Endothelial cell of umbilical vein (primary cell): ENCODE measurements around the gene FARP1. TPM values are rescaled to one million over a fixed set of nuclear protein-coding genes. Genes with fewer than 3 reads are reported as not detected.

Experiments used
- BruUV-seq: library from RNA; stranded (reverse); fragments of 400-500 nt; replicated peaks from 2 replicates; lab custom pipeline; 2021; lab: Mats Ljungman, UMichigan
- CTCF ChIA-PET: fragments of 300-600, 350-600 bp; sonication (Branson Sonifier 250); formaldehyde crosslinking; loops from one replicate; lab custom pipeline; 2021; ENCODE audit warnings: antibody characterized with exemption, inconsistent platforms; lab: Charles Lee
- POLR2A ChIA-PET: fragments of 300-600, 350-600 bp; sonication (Branson Sonifier 250); formaldehyde crosslinking; loops from one replicate; lab custom pipeline; 2021; ENCODE audit warnings: antibody characterized with exemption, inconsistent platforms; lab: Charles Lee
- DNase-seq: peaks from one replicate; pipeline ENCODE4 v3.0.0-alpha.2; 2011; ENCODE audit warnings: low read depth, low spot score
- FAIRE-seq: peaks from 2 replicates; lab custom pipeline; 2011; peaks lifted over from hg19 to GRCh38; lab: Jason Lieb, UNC
- H2AFZ ChIP-seq: 2 replicates; pipeline ENCODE4 v1.6.0; 2012; ENCODE audit warnings: low read depth, low read length, control low read depth, inconsistent platforms
- H3K27ac ChIP-seq: 2 replicates; pipeline ENCODE4 v1.5.1; 2011; ENCODE audit warnings: low read depth, mild to moderate bottlenecking, control low read depth, low read length, moderate library complexity; ENCODE audit not compliant: insufficient read depth
- H3K27me3 ChIP-seq, 2 experiments: 2 replicates each; pipeline versions ENCODE4 v1.6.0 to v1.6.1; 2011; ENCODE audit warnings: low read length in 2 of 2, mixed read lengths in 1 of 2; ENCODE audit not compliant: control insufficient read depth in 2 of 2, insufficient read depth in 2 of 2
- H3K36me3 ChIP-seq, 2 experiments: 2 replicates in 1 of 2; 3 replicates in 1 of 2; pipeline ENCODE4 v1.5.1; 2011; ENCODE audit warnings: low read length in 2 of 2, mild to moderate bottlenecking in 1 of 2, moderate library complexity in 1 of 2; ENCODE audit not compliant: control insufficient read depth in 2 of 2, insufficient read depth in 2 of 2; ENCODE audit errors: extremely low read depth in 1 of 2
- H3K4me1 ChIP-seq: 3 replicates; pipeline ENCODE4 v1.5.1; 2011; ENCODE audit warnings: mild to moderate bottlenecking, low read length; ENCODE audit not compliant: control insufficient read depth, insufficient read depth; ENCODE audit errors: extremely low read depth
- H3K4me2 ChIP-seq: 2 replicates; pipeline ENCODE4 v1.6.1; 2011; ENCODE audit warnings: low read length, control low read depth, mixed read lengths; ENCODE audit not compliant: insufficient read depth
- H3K4me3 ChIP-seq, 3 experiments: fragments of 200-600 bp in 1 of 3; sonication (generic), shearing (Covaris generic) in 1 of 3; replicated peaks in 1 of 3; 2 replicates each; pipeline ENCODE4 v1.5.1; 2011 to 2016; ENCODE audit warnings: control low read depth in 3 of 3, low read length in 3 of 3, mild to moderate bottlenecking in 2 of 3, inconsistent platforms in 1 of 3, low read depth in 1 of 3, moderate library complexity in 1 of 3; ENCODE audit not compliant: insufficient read depth in 1 of 3
- H3K79me2 ChIP-seq: 2 replicates; pipeline ENCODE4 v1.6.0; 2012; ENCODE audit warnings: low read length, inconsistent platforms; ENCODE audit not compliant: control insufficient read depth, insufficient read depth
- H3K9ac ChIP-seq: replicated peaks from 2 replicates; pipeline ENCODE3; 2011; ENCODE audit warnings: low read length, control low read depth; ENCODE audit not compliant: insufficient read depth; ENCODE audit errors: extremely low read depth
- H3K9me1 ChIP-seq: replicated peaks from 3 replicates; pipeline ENCODE4 v1.6.0; 2011; ENCODE audit warnings: mild to moderate bottlenecking, low read length; ENCODE audit not compliant: control insufficient read depth, insufficient read depth; ENCODE audit errors: extremely low read depth
- H3K9me3 ChIP-seq: replicated peaks from 2 replicates; pipeline ENCODE4 v1.5.1; 2012; ENCODE audit warnings: low read length, inconsistent platforms; ENCODE audit not compliant: control insufficient read depth, insufficient read depth
- H4K20me1 ChIP-seq: replicated peaks from 2 replicates; pipeline ENCODE3; 2011; ENCODE audit warnings: mild to moderate bottlenecking, low read length; ENCODE audit not compliant: control insufficient read depth, insufficient read depth; ENCODE audit errors: extremely low read depth
- CTCF ChIP-seq, 2 donors: IDR thresholded peaks; 1 replicate in 1 of 2; 2 replicates in 1 of 2; pipeline ENCODE4 v1.5.1; 2011; ENCODE audit warnings: low read length in 2 of 2, mild to moderate bottlenecking in 2 of 2, moderate library complexity in 2 of 2, control low read depth in 1 of 2, inconsistent platforms in 1 of 2, low read depth in 1 of 2; ENCODE audit not compliant: insufficient read depth in 1 of 2; ENCODE audit errors: extremely low read depth in 1 of 2
- EZH2 ChIP-seq: IDR thresholded peaks from 2 replicates; pipeline ENCODE4 v1.6.1; 2012; ENCODE audit warnings: borderline replicate concordance, low read depth, mild to moderate bottlenecking, moderate library complexity, low read length, inconsistent platforms; ENCODE audit not compliant: severe bottlenecking
- FOS ChIP-seq: IDR thresholded peaks from 2 replicates; pipeline ENCODE4 v1.6.1; 2011; ENCODE audit warnings: mild to moderate bottlenecking, low read length, moderate library complexity, borderline replicate concordance; ENCODE audit not compliant: insufficient read depth
- GATA2 ChIP-seq: IDR thresholded peaks from 2 replicates; pipeline ENCODE4 v1.7.0; 2011; ENCODE audit warnings: low read depth, mild to moderate bottlenecking, moderate library complexity, mixed read lengths, low read length; ENCODE audit not compliant: insufficient read length, insufficient read depth
- JUN ChIP-seq: IDR thresholded peaks from 2 replicates; pipeline ENCODE4 v1.6.1; 2011; ENCODE audit warnings: borderline replicate concordance, low read depth; ENCODE audit not compliant: insufficient read length, insufficient read depth
- MAX ChIP-seq: IDR thresholded peaks from 2 replicates; pipeline ENCODE4 v1.6.1; 2011; ENCODE audit not compliant: insufficient read depth, insufficient read length
- MYC ChIP-seq: IDR thresholded peaks from one replicate; pipeline ENCODE4 v1.6.1; 2011; ENCODE audit warnings: mild to moderate bottlenecking, low read depth, low read length
- POLR2A ChIP-seq: IDR thresholded peaks from 2 replicates; pipeline ENCODE4 v1.6.1; 2012; ENCODE audit warnings: low read depth, mild to moderate bottlenecking, control low read depth, low read length
- POLR2AphosphoS5 ChIP-seq: IDR thresholded peaks from 2 replicates; pipeline ENCODE4 v1.6.1; 2012; ENCODE audit warnings: low read depth, mild to moderate bottlenecking, control low read depth, low read length, moderate library complexity; ENCODE audit not compliant: insufficient read depth
- dilution Hi-C: fragments of 300-500 bp; cut with MboI; formaldehyde crosslinking; loops from one replicate; pipeline ENCODE4 v1.15.0; 2019; ENCODE audit warnings: low sequenced_read_pairs; ENCODE audit not compliant: extremely low pct_ligation_motif_present
- intact Hi-C: fragments of 100-400 bp; cut with micrococcal nuclease; formaldehyde crosslinking; loops from one replicate; pipeline ENCODE4 v1.10.0; 2022
- polyA plus RNA-seq, 4 experiments: library from polyadenylated mRNA; depleted of rRNA in 3 of 4; stranded (reverse) in 3 of 4; unstranded in 1 of 4; fragments of >200 nt; gene quantifications; 2 replicates each; pipeline versions ENCODE4 v1.2.1 to v1.2.3, GENCODE V29; 2011 to 2012; ENCODE audit warnings: missing spikeins in 1 of 4
- total RNA-seq: library from RNA; stranded (reverse); gene quantifications from 2 replicates; pipeline ENCODE4 v1.2.3, GENCODE V29; 2021

FARP1 gene
- total and polyA plus RNA-seq, 2 donors (not counting 3 experiments of a cell fraction or from before 2014, with no cell fraction given) = 19.0 to 77.7 TPM

- Histone ChIP-seq H3K27ac (no peak overlapping the region), H3K79me2 (peaks cover 2% of the 10 kb centered on the region), H3K4me1 (no peaks in the 10 kb centered on the region), H3K4me3 (no peak overlapping the region), H3K9me3 (no peaks in the 10 kb centered on the region), H2AFZ (no peak overlapping the region), H3K27me3 (no peaks in the 10 kb centered on the region), H3K9ac (no peak overlapping the region), H3K36me3 (no peaks in the 10 kb centered on the region), H3K9me1 (no peaks in the 10 kb centered on the region), H4K20me1 (no peaks in the 10 kb centered on the region), H3K4me2 (no peak overlapping the region)
- no TSS peak for BruUV-seq
- ChIA-PET CTCF (interaction anchor here (0.9 to 1.4 kb wide), 2 partner anchors 12 to 429 kb away, joined by 3 read pairs; no protein-coding TSS in a partner anchor), POLR2A (no interaction called here)
- FAIRE-seq = no peak
- TF ChIP-seq POLR2AphosphoS5 = no peak
- TF ChIP-seq EZH2 = no peak
- TF ChIP-seq JUN = no peak
- no peak for TF ChIP-seq GATA2
- no peak for TF ChIP-seq POLR2A
- TF ChIP-seq FOS = no peak
- no peak for TF ChIP-seq CTCF (IDR thresholded peaks at IDR 0.05; ENCODE audit: extremely low read depth in 1 of 2, insufficient read depth in 1 of 2, low read depth in 1 of 2, low read length in 2 of 2)
- TF ChIP-seq MAX = no peak
- no peak for TF ChIP-seq MYC
- no peak for DNase-seq
- intact Hi-C loops = no loop called here
- dilution Hi-C loops = no loop called here
These were observed 142.4 kb downstream of the FARP1 start for GRCh38 chr13:98285317-98285716.
